CD14-positive monocyte (primary cell): Measurements from ENCODE around the gene RBMS1. TPM values are rescaled to one million over a fixed set of nuclear protein-coding genes. Genes with fewer than 3 reads are reported as not detected.

ENCODE experiments used
- DNase-seq, 3 donors: peaks; one replicate each; pipeline ENCODE4 v3.0.0-alpha.2; 2011 to 2022
- H2AFZ ChIP-seq: 2 replicates; pipeline ENCODE4 v1.6.0; 2012; ENCODE audit warnings: mild to moderate bottlenecking, low read depth, low read length, inconsistent platforms; ENCODE audit not compliant: insufficient read depth, poor library complexity, severe bottlenecking
- H3K27ac ChIP-seq, 2 donors: 1 replicate in 1 of 2; 2 replicates in 1 of 2; pipeline ENCODE4 v1.5.1; 2012 to 2013; ENCODE audit warnings: low read length in 2 of 2, control low read depth in 1 of 2, inconsistent platforms in 1 of 2, low read depth in 1 of 2, mild to moderate bottlenecking in 1 of 2
- H3K27me3 ChIP-seq, 2 donors: one replicate each; pipeline versions ENCODE4 v1.6.0 to v1.6.1; 2011 to 2013; ENCODE audit warnings: low read length in 2 of 2; ENCODE audit not compliant: control insufficient read depth in 2 of 2, insufficient read depth in 2 of 2
- H3K36me3 ChIP-seq, 2 donors: replicated peaks in 1 of 2; 1 replicate in 1 of 2; 2 replicates in 1 of 2; pipeline versions ENCODE4 v1.5.1 to v1.6.1; 2012 to 2013; ENCODE audit warnings: low read length in 2 of 2, control low read depth in 1 of 2, inconsistent platforms in 1 of 2, mild to moderate bottlenecking in 1 of 2; ENCODE audit not compliant: insufficient read depth in 2 of 2, control insufficient read depth in 1 of 2
- H3K4me1 ChIP-seq, 2 donors: 1 replicate in 1 of 2; 2 replicates in 1 of 2; pipeline versions ENCODE4 v1.5.1 to v1.6.1; 2012 to 2013; ENCODE audit warnings: low read length in 2 of 2, control low read depth in 1 of 2, inconsistent platforms in 1 of 2, mild to moderate bottlenecking in 1 of 2, moderate library complexity in 1 of 2; ENCODE audit not compliant: insufficient read depth in 2 of 2, control insufficient read depth in 1 of 2
- H3K4me2 ChIP-seq: replicated peaks from 2 replicates; pipeline ENCODE3; 2012; ENCODE audit warnings: low read length, moderate library complexity, mild to moderate bottlenecking; ENCODE audit not compliant: poor library complexity, severe bottlenecking; ENCODE audit errors: extremely low read depth
- H3K4me3 ChIP-seq, 3 experiments: fragments of 200-600 bp in 1 of 3; sonication (generic) in 1 of 3; replicated peaks in 1 of 3; 1 replicate in 2 of 3; 2 replicates in 1 of 3; pipeline ENCODE4 v1.5.1; 2011 to 2013; ENCODE audit warnings: low read length in 3 of 3, mild to moderate bottlenecking in 3 of 3, control low read depth in 2 of 3, low read depth in 2 of 3, inconsistent platforms in 1 of 3, moderate library complexity in 1 of 3
- H3K79me2 ChIP-seq: 2 replicates; pipeline ENCODE4 v1.6.0; 2012; ENCODE audit warnings: mild to moderate bottlenecking, control low read depth, inconsistent platforms, low read length, moderate library complexity; ENCODE audit not compliant: insufficient read depth
- H3K9ac ChIP-seq: 2 replicates; pipeline ENCODE4 v1.6.0; 2017; ENCODE audit warnings: low read length, mild to moderate bottlenecking; ENCODE audit not compliant: insufficient read depth, poor library complexity, severe bottlenecking
- H3K9me3 ChIP-seq, 2 donors: replicated peaks in 1 of 2; 1 replicate in 1 of 2; 2 replicates in 1 of 2; pipeline versions ENCODE4 v1.5.1 to v1.6.1; 2012 to 2013; ENCODE audit warnings: low read length in 2 of 2, control low read depth in 1 of 2; ENCODE audit not compliant: control insufficient read depth in 1 of 2, insufficient read depth in 1 of 2
- H4K20me1 ChIP-seq: 2 replicates; pipeline ENCODE4 v1.6.0; 2012; ENCODE audit warnings: mild to moderate bottlenecking, low read length, control low read depth, moderate library complexity; ENCODE audit not compliant: insufficient read depth
- H3K27ac Mint-ChIP-seq, 7 donors: one replicate each; pipeline ENCODE4 v1.8.0; 2020; ENCODE audit warnings: mild to moderate bottlenecking in 7 of 7, mixed read lengths in 7 of 7, moderate library complexity in 6 of 7, inconsistent platforms in 2 of 7
- H3K27me3 Mint-ChIP-seq, 3 donors: one replicate each; pipeline ENCODE4 v1.8.0; 2021 to 2022; ENCODE audit warnings: low read depth in 3 of 3, mild to moderate bottlenecking in 3 of 3, mixed read lengths in 3 of 3, moderate library complexity in 3 of 3, inconsistent platforms in 1 of 3
- H3K36me3 Mint-ChIP-seq, 2 donors: one replicate each; pipeline ENCODE4 v1.8.0; 2020; ENCODE audit warnings: mixed read lengths in 2 of 2, inconsistent platforms in 1 of 2, mild to moderate bottlenecking in 1 of 2
- H3K4me1 Mint-ChIP-seq: one replicate; pipeline ENCODE4 v1.8.0; 2020; ENCODE audit warnings: mild to moderate bottlenecking, mixed read lengths
- H3K4me3 Mint-ChIP-seq, 2 donors: one replicate each; pipeline ENCODE4 v1.8.0; 2020; ENCODE audit warnings: mild to moderate bottlenecking in 2 of 2, mixed read lengths in 2 of 2, moderate library complexity in 1 of 2
- H3K9me3 Mint-ChIP-seq, 7 donors: one replicate each; pipeline ENCODE4 v1.8.0; 2020 to 2022; ENCODE audit warnings: mixed read lengths in 7 of 7, mild to moderate bottlenecking in 6 of 7, moderate library complexity in 6 of 7, inconsistent platforms in 2 of 7
- CTCF ChIP-seq: fragments of 200-600 bp; IDR thresholded peaks from one replicate; pipeline ENCODE4 v1.8.0; 2022; ENCODE audit warnings: antibody characterized with exemption, mild to moderate bottlenecking
- WGBS: methylation state at CpG from one replicate; pipeline ENCODE4 v1.1.5; 2013; ENCODE audit warnings: missing lambda C conversion rate; ENCODE audit not compliant: insufficient coverage; 5-methylcytosine and 5-hydroxymethylcytosine counted together
- intact Hi-C, 2 donors: fragments of 100-400 bp; cut with micrococcal nuclease; formaldehyde crosslinking; loops; one replicate each; pipeline versions ENCODE4 v1.15.0 to v1.15.1; 2023
- polyA plus RNA-seq, 3 donors: library from polyadenylated mRNA; depleted of rRNA in 1 of 3; unstranded in 2 of 3; stranded (reverse) in 1 of 3; fragments of 300-500 nt in 2 of 3; fragments of >200 nt in 1 of 3; fragmentation: Illumina TruSeq in 2 of 3; gene quantifications; 1 replicate in 2 of 3; 2 replicates in 1 of 3; pipeline ENCODE4 v1.2.3, GENCODE V29; 2012 to 2021

RBMS1 gene
- polyA plus RNA-seq, 3 donors: 88.2 to 91.2 (median 89.4) TPM

GRCh38 chr2:160252900-160253299 is 240.7 kb downstream of the RBMS1 start:
- Histone ChIP-seq H3K4me3 (no peak overlapping the region), H3K36me3 (no peaks in the 10 kb centered on the region), H3K27me3 (no peaks in the 10 kb centered on the region), H3K9me3 (no peaks in the 10 kb centered on the region), H3K27ac (no peak overlapping the region), H3K4me2 (peak overlapping the region; percentile 9), H3K79me2 (no peaks in the 10 kb centered on the region), H3K4me1 (peaks cover 0 to 7% of the 10 kb centered on the region in 2 donors), H2AFZ (no peak overlapping the region), H3K9ac (no peak overlapping the region), H4K20me1 (no peaks in the 10 kb centered on the region)
- intact Hi-C loops: no loop called here
- TF ChIP-seq CTCF: no peak
- Mint-ChIP-seq H3K4me1 (peaks cover 9% of the 10 kb centered on the region), H3K27ac (peak overlapping the region in 1 of 7 donors; percentile 13), H3K27me3 (no peaks in the 10 kb centered on the region), H3K9me3 (no peaks in the 10 kb centered on the region), H3K4me3 (no peak overlapping the region), H3K36me3 (no peaks in the 10 kb centered on the region)
- WGBS: no CpG with 5 or more reads among the region's 1 CpG
- peak in 2 of 3 donors; percentile 10 to 21 for DNase-seq

DNA sequence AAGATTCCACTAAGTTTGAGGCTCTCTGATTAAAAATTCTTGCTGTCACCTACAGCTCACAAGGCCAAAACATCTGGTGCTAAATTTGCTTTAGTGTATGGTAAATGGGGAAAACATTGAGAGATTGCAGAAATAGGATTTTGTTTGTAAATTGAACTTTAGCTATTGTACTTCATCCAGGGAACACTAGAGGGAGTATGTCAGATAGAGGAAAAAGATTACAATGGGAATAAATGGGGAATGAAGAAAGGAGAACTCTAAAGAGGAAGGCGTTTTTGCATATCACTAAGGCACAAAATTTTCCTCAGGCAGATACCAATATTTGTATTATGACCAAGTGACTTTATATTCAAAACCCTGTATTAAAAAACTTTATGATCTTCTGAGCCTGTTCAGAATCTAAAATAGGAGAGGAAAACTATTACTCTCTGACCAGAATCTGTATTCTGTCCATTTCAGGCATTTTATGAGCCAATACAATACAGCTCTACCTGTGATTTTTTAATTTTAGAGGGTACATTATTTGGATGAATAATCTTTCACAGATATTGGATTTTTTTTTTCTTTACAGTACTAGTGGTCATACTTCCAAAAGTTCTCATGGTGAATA is 241.2 kb downstream of the RBMS1 start:
- no peaks in the 10 kb centered on the region for H3K27me3 Mint-ChIP-seq
- WGBS: no CpG with 5 or more reads among the region's 1 CpG
- peak overlapping the region; percentile 9 for H3K4me2 ChIP-seq
- intact Hi-C loops: no loop called here
- H3K4me3 ChIP-seq: no peak overlapping the region
- no peaks in the 10 kb centered on the region for H4K20me1 ChIP-seq
- H3K27ac ChIP-seq: no peak overlapping the region
- peak overlapping the region in 1 of 7 donors; percentile 13 for H3K27ac Mint-ChIP-seq
- no peak overlapping the region for H3K9ac ChIP-seq
- H3K27me3 ChIP-seq: no peaks in the 10 kb centered on the region
- no peaks in the 10 kb centered on the region for H3K79me2 ChIP-seq
- no peaks in the 10 kb centered on the region for H3K36me3 Mint-ChIP-seq
- TF ChIP-seq CTCF: peak; percentile 87
- no peaks in the 10 kb centered on the region for H3K36me3 ChIP-seq
- H3K9me3 ChIP-seq: no peaks in the 10 kb centered on the region
- H3K4me3 Mint-ChIP-seq: no peak overlapping the region
- H3K4me1 ChIP-seq: peaks cover 0 to 7% of the 10 kb centered on the region in 2 donors
- peaks cover 9% of the 10 kb centered on the region for H3K4me1 Mint-ChIP-seq
- peak; percentile 35 to 66 (median 61) for DNase-seq
- no peaks in the 10 kb centered on the region for H3K9me3 Mint-ChIP-seq
- H2AFZ ChIP-seq: no peak overlapping the region
